NCI-H460 (cell line): ENCODE results near the gene PRR18. TPM values are rescaled to one million over a fixed set of nuclear protein-coding genes. Genes with fewer than 3 reads are reported as not detected.

Experiments
- DNase-seq: peaks from one replicate; pipeline ENCODE4 v3.0.0-alpha.2; 2016; ENCODE audit warnings: low read depth; ENCODE audit errors: extremely low read depth
- total RNA-seq: library from RNA; depleted of rRNA; stranded (reverse); fragments of >200 nt; shearing (Covaris generic); gene quantifications from 2 replicates; pipeline ENCODE4 v1.2.3, GENCODE V29; 2014

PRR18 gene
- total RNA-seq, 1 experiment from 2014 or later, result 0.35 TPM

- DNase-seq, result no peak
These were observed 835 bp downstream of the PRR18 start for GRCh38 chr6:166307082-166308032.

- DNase-seq, result no peak
These were observed 1.7 kb downstream of the PRR18 start for GRCh38 chr6:166306378-166307081.

- no peak for DNase-seq
These were observed 2.6 kb downstream of the PRR18 start for GRCh38 chr6:166305562-166306117.

GRCh38 chr6:166304106-166304505 lies 4.1 kb downstream of the PRR18 start:
- no peak for DNase-seq

GRCh38 chr6:166301611-166302529 lies 6.3 kb downstream of the PRR18 start:
- no peak for DNase-seq

- DNase-seq, result no peak
These were observed 7.7 kb downstream of the PRR18 start for GRCh38 chr6:166300357-166300987.

GRCh38 chr6:166297606-166298005 lies 10.6 kb downstream of the PRR18 start:
- DNase-seq, result no peak

- DNase-seq, result no peak
These were observed 11.9 kb downstream of the PRR18 start for GRCh38 chr6:166296035-166296883.

- no peak for DNase-seq
These were observed 14.2 kb downstream of the PRR18 start for GRCh38 chr6:166293731-166294584.

- DNase-seq, result no peak
These were observed 18.8 kb downstream of the PRR18 start for GRCh38 chr6:166289207-166290060.

- DNase-seq, result no peak
These were observed 21.3 kb downstream of the PRR18 start for GRCh38 chr6:166286839-166287271.

GRCh38 chr6:166285233-166285632 lies 23.0 kb downstream of the PRR18 start:
- no peak for DNase-seq

- no peak for DNase-seq
These were observed 23.6 kb downstream of the PRR18 start for GRCh38 chr6:166284640-166285039.

- no peak for DNase-seq
These were observed 25.7 kb downstream of the PRR18 start for GRCh38 chr6:166282394-166283032.

GRCh38 chr6:166281104-166281503 lies 27.1 kb downstream of the PRR18 start:
- DNase-seq, result no peak

- no peak for DNase-seq
These were observed 28.9 kb downstream of the PRR18 start for GRCh38 chr6:166279393-166279679.
